GM11168 (cell line): ENCODE results near the gene NUP107.

Experiments
- in situ Hi-C: fragments of 300-500 bp; cut with MboI; formaldehyde crosslinking; loops from one replicate; pipeline ENCODE4 v1.12.0; 2022; ENCODE audit warnings: low sequenced_read_pairs; ENCODE audit not compliant: unreplicated experiment

Gene NUP107

DNA sequence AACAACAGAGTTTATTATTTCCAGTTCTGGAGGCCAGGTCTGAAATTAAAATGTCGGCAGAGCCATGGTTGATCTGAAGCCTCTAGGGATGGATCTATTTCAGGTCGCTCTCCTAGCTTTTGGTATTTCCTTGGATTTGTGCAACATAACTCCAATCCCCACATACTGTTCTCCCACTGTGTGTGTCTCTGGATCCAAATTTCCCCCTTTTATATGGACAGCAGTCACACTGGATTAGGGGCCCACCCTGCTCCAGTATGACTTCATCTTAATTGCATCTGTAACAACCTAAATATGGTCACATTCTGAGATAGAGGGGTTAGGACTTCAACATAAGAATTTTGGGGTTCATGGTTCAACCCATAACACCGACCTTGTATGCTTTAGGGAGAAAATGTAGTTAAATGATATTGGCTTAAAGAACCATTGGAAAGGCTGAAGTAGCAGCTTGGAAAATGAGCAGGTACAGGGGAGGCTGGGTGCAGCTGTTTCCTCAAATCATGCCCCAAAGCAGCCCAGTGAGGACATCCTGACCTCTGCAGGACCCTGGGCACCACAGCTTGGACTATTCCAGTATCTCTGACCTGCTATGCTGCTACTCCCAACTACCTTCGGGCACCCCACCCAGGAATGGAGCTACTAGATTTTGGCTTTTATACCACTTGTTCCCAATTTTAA lies 107.3 kb downstream of the NUP107 start:
- in situ Hi-C loops, result no loop called here

DNA sequence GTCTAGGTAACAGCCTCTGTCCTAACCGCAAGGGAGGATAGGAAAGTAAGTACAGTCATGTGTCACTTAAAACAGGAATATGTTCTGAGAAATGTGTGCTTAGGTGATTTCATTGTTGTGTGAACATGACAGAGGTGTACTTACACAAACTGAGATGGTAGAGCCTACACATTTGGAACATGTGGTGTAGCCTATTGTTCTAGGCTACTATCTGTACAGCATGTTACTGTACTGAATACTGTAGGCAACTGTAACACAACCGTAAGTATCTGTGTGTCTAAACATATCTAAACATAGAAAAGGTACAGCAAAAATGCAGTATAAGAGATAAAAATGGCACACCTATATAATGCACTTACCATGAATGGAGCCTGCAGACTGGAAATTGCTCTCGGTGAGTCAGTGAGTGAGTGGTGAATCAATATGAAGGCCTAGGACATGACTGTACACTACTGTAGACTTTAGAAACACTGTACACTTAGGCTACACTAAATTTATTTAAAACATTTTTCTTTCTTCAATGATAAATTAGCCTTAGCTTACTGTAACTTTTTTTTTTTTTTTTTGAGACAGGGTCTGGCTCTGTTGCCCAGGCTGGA lies 108.0 kb downstream of the NUP107 start:
- in situ Hi-C loops, result no loop called here
